MG63 (cell line): ENCODE measurements around the gene SNX33. TPM values are rescaled to one million over a fixed set of nuclear protein-coding genes. Genes with fewer than 3 reads are reported as not detected.

ENCODE experiments used
- DNase-seq: peaks from one replicate; pipeline ENCODE4 v3.0.0-alpha.2; 2020
- H3K27me3 ChIP-seq: fragments of 250-450 bp; sonication (Bioruptor Pico); 2 replicates; pipeline ENCODE4 v1.5.1; 2020; ENCODE audit warnings: mild to moderate bottlenecking, moderate library complexity
- H3K36me3 ChIP-seq: fragments of 250-450 bp; sonication (Bioruptor Pico); 2 replicates; pipeline ENCODE4 v1.5.1; 2020; ENCODE audit warnings: mild to moderate bottlenecking, moderate library complexity
- H3K4me3 ChIP-seq: fragments of 250-450 bp; sonication (Bioruptor Pico); 2 replicates; pipeline ENCODE4 v1.5.1; 2020; ENCODE audit warnings: mild to moderate bottlenecking, moderate library complexity
- H3K9me3 ChIP-seq: fragments of 250-450 bp; sonication (Bioruptor Pico); 2 replicates; pipeline ENCODE4 v1.5.1; 2020; ENCODE audit warnings: mild to moderate bottlenecking, moderate library complexity
- total RNA-seq: library from RNA; depleted of rRNA; stranded (reverse); fragments of >200 nt; shearing (Covaris generic); gene quantifications from 2 replicates; pipeline ENCODE4 v1.2.3, GENCODE V29; 2014; ENCODE audit warnings: low replicate concordance

SNX33 gene
- total RNA-seq, 1 experiment from 2014 or later = 20.8 TPM

- H3K4me3 ChIP-seq = no peak overlapping the region
- no peaks in the 10 kb centered on the region for H3K27me3 ChIP-seq
- H3K9me3 ChIP-seq = no peaks in the 10 kb centered on the region
- H3K36me3 ChIP-seq = peaks cover 60% of the 10 kb centered on the region
- DNase-seq = no peak
Measured at GRCh38 chr15:75654201-75654907, 6.6 kb downstream of the SNX33 start.

- no peak for DNase-seq
- Histone ChIP-seq H3K4me3 (no peak overlapping the region), H3K27me3 (no peaks in the 10 kb centered on the region), H3K36me3 (peaks cover 52% of the 10 kb centered on the region), H3K9me3 (no peaks in the 10 kb centered on the region)
Measured at GRCh38 chr15:75655931-75656330, 8.2 kb downstream of the SNX33 start.

GRCh38 chr15:75656331-75656730 is 8.6 kb downstream of the SNX33 start:
- no peak overlapping the region for H3K4me3 ChIP-seq
- no peaks in the 10 kb centered on the region for H3K9me3 ChIP-seq
- no peaks in the 10 kb centered on the region for H3K27me3 ChIP-seq
- H3K36me3 ChIP-seq = peaks cover 49% of the 10 kb centered on the region
- DNase-seq = no peak

GRCh38 chr15:75656813-75657212 is 9.1 kb downstream of the SNX33 start:
- Histone ChIP-seq H3K27me3 (no peaks in the 10 kb centered on the region), H3K4me3 (no peak overlapping the region), H3K36me3 (peaks cover 48% of the 10 kb centered on the region), H3K9me3 (no peaks in the 10 kb centered on the region)
- no peak for DNase-seq

GRCh38 chr15:75659141-75659771 is 11.5 kb downstream of the SNX33 start:
- H3K36me3 ChIP-seq = peaks cover 30% of the 10 kb centered on the region
- no peaks in the 10 kb centered on the region for H3K9me3 ChIP-seq
- H3K4me3 ChIP-seq = no peak overlapping the region
- DNase-seq = no peak
- no peaks in the 10 kb centered on the region for H3K27me3 ChIP-seq

GRCh38 chr15:75659928-75660645 is 12.4 kb downstream of the SNX33 start:
- Histone ChIP-seq H3K27me3 (no peaks in the 10 kb centered on the region), H3K36me3 (peaks cover 24% of the 10 kb centered on the region), H3K9me3 (no peaks in the 10 kb centered on the region), H3K4me3 (no peak overlapping the region)
- no peak for DNase-seq

GRCh38 chr15:75661100-75661755 is 13.5 kb downstream of the SNX33 start:
- H3K36me3 ChIP-seq = peaks cover 24% of the 10 kb centered on the region
- H3K9me3 ChIP-seq = no peaks in the 10 kb centered on the region
- DNase-seq = peak; percentile 98
- H3K27me3 ChIP-seq = no peaks in the 10 kb centered on the region
- no peak overlapping the region for H3K4me3 ChIP-seq

GRCh38 chr15:75661756-75662140 is 14.0 kb downstream of the SNX33 start:
- Histone ChIP-seq H3K36me3 (peaks cover 24% of the 10 kb centered on the region), H3K27me3 (no peaks in the 10 kb centered on the region), H3K9me3 (no peaks in the 10 kb centered on the region), H3K4me3 (no peak overlapping the region)
- no peak for DNase-seq

- no peaks in the 10 kb centered on the region for H3K9me3 ChIP-seq
- H3K36me3 ChIP-seq = peaks cover 21% of the 10 kb centered on the region
- no peak overlapping the region for H3K4me3 ChIP-seq
- DNase-seq = no peak
- H3K27me3 ChIP-seq = no peaks in the 10 kb centered on the region
Measured at GRCh38 chr15:75662823-75663519, 15.3 kb downstream of the SNX33 start.

- no peak for DNase-seq
- H3K36me3 ChIP-seq = peaks cover 16% of the 10 kb centered on the region
- H3K9me3 ChIP-seq = no peaks in the 10 kb centered on the region
- H3K27me3 ChIP-seq = no peaks in the 10 kb centered on the region
- no peak overlapping the region for H3K4me3 ChIP-seq
Measured at GRCh38 chr15:75663931-75664421, 16.3 kb downstream of the SNX33 start.

GRCh38 chr15:75666823-75667501 is 19.2 kb downstream of the SNX33 start:
- Histone ChIP-seq H3K9me3 (no peaks in the 10 kb centered on the region), H3K36me3 (peaks cover 4% of the 10 kb centered on the region), H3K4me3 (no peak overlapping the region), H3K27me3 (no peaks in the 10 kb centered on the region)
- DNase-seq = peak; percentile 96

GRCh38 chr15:75669191-75669878 is 21.6 kb downstream of the SNX33 start:
- H3K4me3 ChIP-seq = no peak overlapping the region
- H3K9me3 ChIP-seq = no peaks in the 10 kb centered on the region
- H3K36me3 ChIP-seq = peaks cover 4% of the 10 kb centered on the region
- DNase-seq = peak; percentile 45
- H3K27me3 ChIP-seq = no peaks in the 10 kb centered on the region

- H3K27me3 ChIP-seq = no peaks in the 10 kb centered on the region
- no peaks in the 10 kb centered on the region for H3K9me3 ChIP-seq
- no peak overlapping the region for H3K4me3 ChIP-seq
- H3K36me3 ChIP-seq = peaks cover 4% of the 10 kb centered on the region
- no peak for DNase-seq
Measured at GRCh38 chr15:75669879-75670212, 22.1 kb downstream of the SNX33 start.

GRCh38 chr15:75671730-75672602 is 24.3 kb downstream of the SNX33 start:
- Histone ChIP-seq H3K27me3 (no peaks in the 10 kb centered on the region), H3K9me3 (no peaks in the 10 kb centered on the region), H3K4me3 (no peak overlapping the region), H3K36me3 (no peaks in the 10 kb centered on the region; the same call in 1 of the 2 replicates)
- DNase-seq = peak; percentile 61
